ENCODE results near the gene PIK3R6. TPM values are rescaled to one million over a fixed set of nuclear protein-coding genes. Genes with fewer than 3 reads are reported as not detected.

PIK3R6 gene
- polyA plus RNA-seq, 1 donor (not counting 4 experiments of a cell fraction or from before 2014, with no cell fraction given) = 0.03 TPM

GRCh38 chr17:8828517-8828875 is 39.0 kb downstream of the PIK3R6 start:
- peaks cover 2% of the 10 kb centered on the region for H3K9me3 ChIP-seq (ENCODE audit: control insufficient read depth, low read depth, low read length)
- no peaks in the 10 kb centered on the region for H4K20me1 ChIP-seq (ENCODE audit: control insufficient read depth, extremely low read depth, insufficient read depth, low read length)
- no peaks in the 10 kb centered on the region for H3K27me3 ChIP-seq (ENCODE audit: control insufficient read depth, extremely low read depth, insufficient read depth, low read length)
- no peak for FAIRE-seq
- TF ChIP-seq EZH2 (IDR thresholded peaks at IDR 0.05; ENCODE audit: low read length) (no peak), CTCF (optimal IDR thresholded peaks at IDR 0.05 in 1 of 3, IDR thresholded peaks at IDR 0.05 in 1 of 3, conservative IDR thresholded peaks at IDR 0.05 in 1 of 3; ENCODE audit: extremely low read depth in 1 of 3, insufficient read depth in 2 of 3, low read length in 3 of 3) (no peak)
- H3K79me2 ChIP-seq (ENCODE audit: control insufficient read depth, insufficient read depth, low read length) = no peaks in the 10 kb centered on the region
- H3K9me1 ChIP-seq (ENCODE audit: control insufficient read depth, extremely low read depth, insufficient read depth, low read length) = no peaks in the 10 kb centered on the region
- no peak overlapping the region for H2AFZ ChIP-seq (ENCODE audit: control insufficient read depth, low read length)
- no peak overlapping the region for H3K4me3 ChIP-seq (ENCODE audit: control insufficient read depth in 2 of 3, extremely low read depth in 1 of 3, insufficient read depth in 2 of 3, low read depth in 1 of 3, low read length in 3 of 3)
- no peak overlapping the region for H3K4me2 ChIP-seq (ENCODE audit: control insufficient read depth, extremely low read depth, insufficient read depth, low read depth, low read length)
- dilution Hi-C loops (cut with MboI; ENCODE audit: extremely low pct_ligation_motif_present, low sequenced_read_pairs) = no loop called here
- H3K4me1 ChIP-seq (ENCODE audit: control insufficient read depth, extremely low read depth, insufficient read depth, low read length) = no peaks in the 10 kb centered on the region
- no peak for DNase-seq (ENCODE audit: low read depth, low spot score)
- no peaks in the 10 kb centered on the region for H3K36me3 ChIP-seq (ENCODE audit: control insufficient read depth in 2 of 2, extremely low read depth in 1 of 2, insufficient read depth in 2 of 2, low read length in 2 of 2)
- no peak overlapping the region for H3K9ac ChIP-seq (ENCODE audit: control insufficient read depth, extremely low read depth, insufficient read depth, low read length)
- H3K27ac ChIP-seq (ENCODE audit: control insufficient read depth, insufficient read depth, low read length) = no peak overlapping the region

- TF ChIP-seq CTCF (optimal IDR thresholded peaks at IDR 0.05 in 1 of 3, IDR thresholded peaks at IDR 0.05 in 1 of 3, conservative IDR thresholded peaks at IDR 0.05 in 1 of 3; ENCODE audit: extremely low read depth in 1 of 3, insufficient read depth in 2 of 3, low read length in 3 of 3) (no peak), EZH2 (IDR thresholded peaks at IDR 0.05; ENCODE audit: low read length) (no peak)
- Histone ChIP-seq H2AFZ (ENCODE audit: control insufficient read depth, low read length) (no peak overlapping the region), H3K79me2 (ENCODE audit: control insufficient read depth, insufficient read depth, low read length) (no peaks in the 10 kb centered on the region), H3K27ac (ENCODE audit: control insufficient read depth, insufficient read depth, low read length) (no peak overlapping the region), H3K36me3 (ENCODE audit: control insufficient read depth in 2 of 2, extremely low read depth in 1 of 2, insufficient read depth in 2 of 2, low read length in 2 of 2) (no peaks in the 10 kb centered on the region), H3K4me2 (ENCODE audit: control insufficient read depth, extremely low read depth, insufficient read depth, low read depth, low read length) (no peak overlapping the region), H3K9me3 (ENCODE audit: control insufficient read depth, low read depth, low read length) (peaks cover 2% of the 10 kb centered on the region), H3K4me1 (ENCODE audit: control insufficient read depth, extremely low read depth, insufficient read depth, low read length) (no peaks in the 10 kb centered on the region), H3K4me3 (ENCODE audit: control insufficient read depth in 2 of 3, extremely low read depth in 1 of 3, insufficient read depth in 2 of 3, low read depth in 1 of 3, low read length in 3 of 3) (no peak overlapping the region), H4K20me1 (ENCODE audit: control insufficient read depth, extremely low read depth, insufficient read depth, low read length) (no peaks in the 10 kb centered on the region), H3K9me1 (ENCODE audit: control insufficient read depth, extremely low read depth, insufficient read depth, low read length) (no peaks in the 10 kb centered on the region), H3K27me3 (ENCODE audit: control insufficient read depth, extremely low read depth, insufficient read depth, low read length) (no peaks in the 10 kb centered on the region), H3K9ac (ENCODE audit: control insufficient read depth, extremely low read depth, insufficient read depth, low read length) (no peak overlapping the region)
- dilution Hi-C loops (cut with MboI; ENCODE audit: extremely low pct_ligation_motif_present, low sequenced_read_pairs) = no loop called here
- FAIRE-seq (no peak), DNase-seq (ENCODE audit: low read depth, low spot score) (no peak)
These were observed 40.6 kb downstream of the PIK3R6 start for GRCh38 chr17:8826808-8827435.
